HepG2 (cell line): ENCODE data around the gene TTBK2. TPM values are rescaled to one million over a fixed set of nuclear protein-coding genes. Genes with fewer than 3 reads are reported as not detected.
"Not testable (repeated sequence)": the region's sequence is repeated elsewhere in the genome, so short reads cannot be mapped to it uniquely, and the experiment has no call there.

ENCODE experiments used
- ATAC-seq: fragments of 200-7000 bp; cut with Tn5 transposase; 3 replicates; pipeline ENCODE4 v1.9.1; 2020; ENCODE audit warnings: mild to moderate bottlenecking, moderate library complexity
- BruUV-seq: library from RNA; stranded (reverse); fragments of 400-500 nt; replicated peaks from 2 replicates; lab custom pipeline; 2021; lab: Mats Ljungman, UMichigan
- CTCF ChIA-PET: fragments of 300-600 bp; formaldehyde crosslinking; extraction: SDS; loops from one replicate; lab custom pipeline; 2021; ENCODE audit warnings: low total read pairs, inconsistent platforms, low intra/inter-chr PET ratio; lab: Yijun Ruan, JAX
- POLR2A ChIA-PET: fragments of 350-600 bp; sonication (Branson Sonifier 250); formaldehyde crosslinking; loops from one replicate; lab custom pipeline; 2020; ENCODE audit warnings: antibody characterized with exemption, inconsistent platforms; lab: Yijun Ruan, JAX
- DNase-seq: peaks from one replicate; pipeline ENCODE4 v3.0.0-alpha.2; 2015; ENCODE audit warnings: low spot score
- FAIRE-seq: peaks from 3 replicates; lab custom pipeline; 2011; peaks lifted over from hg19 to GRCh38; lab: Jason Lieb, UNC
- H2AFZ ChIP-seq: one replicate; pipeline ENCODE4 v1.6.1; 2011; ENCODE audit warnings: low read length, inconsistent platforms
- H3K27ac ChIP-seq: fragments of 300-600 bp; 3 replicates; pipeline ENCODE4 v1.8.0; 2011; ENCODE audit warnings: mixed run types, mild to moderate bottlenecking, mixed read lengths, low read length, inconsistent platforms; ENCODE audit not compliant: insufficient read depth; ENCODE audit errors: extremely low read length
- H3K27me3 ChIP-seq, 2 experiments: fragments of 200-600 bp in 1 of 2; 2 replicates in 1 of 2; 3 replicates in 1 of 2; pipeline versions ENCODE4 v1.6.0 to v1.8.0; 2011; ENCODE audit warnings: low read length in 2 of 2, mild to moderate bottlenecking in 2 of 2, moderate library complexity in 2 of 2, inconsistent platforms in 1 of 2; ENCODE audit not compliant: insufficient read depth in 2 of 2, control insufficient read depth in 1 of 2
- H3K36me3 ChIP-seq, 2 experiments: fragments of 200-600 bp in 1 of 2; replicated peaks in 1 of 2; 2 replicates in 1 of 2; 3 replicates in 1 of 2; pipeline versions ENCODE4 v1.5.1 to v1.8.0; 2011; ENCODE audit warnings: low read length in 2 of 2, inconsistent platforms in 1 of 2; ENCODE audit not compliant: insufficient read depth in 2 of 2, control insufficient read depth in 1 of 2
- H3K4me1 ChIP-seq: 2 replicates; pipeline ENCODE4 v1.5.1; 2012; ENCODE audit warnings: low read length, inconsistent platforms; ENCODE audit not compliant: insufficient read depth
- H3K4me2 ChIP-seq: 2 replicates; pipeline ENCODE4 v1.6.0; 2011; ENCODE audit warnings: low read depth, low read length, inconsistent platforms
- H3K4me3 ChIP-seq, 3 experiments: fragments of 200-600 bp in 1 of 3; sonication (generic), shearing (Covaris generic) in 1 of 3; replicated peaks in 1 of 3; 2 replicates each; pipeline ENCODE4 v1.5.1; 2011 to 2016; ENCODE audit warnings: low read length in 3 of 3, inconsistent platforms in 2 of 3, low read depth in 2 of 3, mild to moderate bottlenecking in 2 of 3, control low read depth in 1 of 3, mixed read lengths in 1 of 3; ENCODE audit not compliant: insufficient read depth in 1 of 3
- H3K79me2 ChIP-seq: one replicate; pipeline ENCODE4 v1.6.1; 2011; ENCODE audit warnings: low read length, inconsistent platforms; ENCODE audit not compliant: insufficient read depth
- H3K9ac ChIP-seq: 2 replicates; pipeline ENCODE4 v1.6.0; 2011; ENCODE audit warnings: mild to moderate bottlenecking, low read depth, low read length, inconsistent platforms; ENCODE audit not compliant: insufficient read depth
- H3K9me3 ChIP-seq: 2 replicates; pipeline ENCODE4 v1.5.1; 2012; ENCODE audit warnings: mild to moderate bottlenecking, low read length
- H4K20me1 ChIP-seq: 2 replicates; pipeline ENCODE4 v1.6.0; 2011; ENCODE audit warnings: inconsistent platforms, mild to moderate bottlenecking, low read length, moderate library complexity; ENCODE audit not compliant: insufficient read depth
- MBD4 ChIP-seq: IDR thresholded peaks from 2 replicates; pipeline ENCODE4 v1.6.1; 2012; ENCODE audit warnings: low read length, inconsistent platforms, borderline replicate concordance
- ZNF777 ChIP-seq: sonication (generic); formaldehyde crosslinking; IDR thresholded peaks from 2 replicates; pipeline ENCODE4 v1.4.0; 2020; ENCODE audit warnings: missing genetic modification reagents
- ZNF780A ChIP-seq: sonication (generic); formaldehyde crosslinking; IDR thresholded peaks from 2 replicates; pipeline ENCODE4 v1.8.0; 2022; ENCODE audit warnings: mild to moderate bottlenecking, missing genetic modification reagents, moderate library complexity
- WGBS: methylation state at CpG from one replicate; pipeline ENCODE4 v1.1.6; 2017; ENCODE audit warnings: low lambda C conversion rate; 5-methylcytosine and 5-hydroxymethylcytosine counted together
- in situ Hi-C: cut with HindIII; loops from 2 replicates; pipeline ENCODE4 v1.10.0; 2017; ENCODE audit warnings: low pct_unique_long_range_greater_than_20kb; ENCODE audit not compliant: extremely low pct_ligation_motif_present
- intact Hi-C: fragments of 100-400 bp; cut with micrococcal nuclease; formaldehyde crosslinking; loops from one replicate; pipeline ENCODE4 v1.10.0; 2022; ENCODE audit not compliant: unreplicated experiment
- polyA plus RNA-seq, 8 experiments: library from polyadenylated mRNA; depleted of rRNA in 3 of 8; stranded (reverse) in 7 of 8; unstranded in 1 of 8; fragments of >200 nt; fragmentation: Illumina TruSeq in 4 of 8; extraction: Trizol in 4 of 8; gene quantifications; 2 replicates each; pipeline versions ENCODE4 v1.2.1 to v1.2.3, GENCODE V29; 2011 to 2016; ENCODE audit warnings: low read depth in 4 of 8, missing spikeins in 1 of 8, mixed read lengths in 1 of 8; ENCODE audit not compliant: insufficient read depth in 1 of 8
- total RNA-seq, 5 experiments: library from RNA; depleted of rRNA; stranded (reverse); fragments of >200 nt; fragmentation: Illumina TruSeq; extraction: Trizol; gene quantifications; 2 replicates each; pipeline ENCODE4 v1.2.3, GENCODE V29; 2016; ENCODE audit warnings: low read depth in 1 of 5
- TF ChIP-seq, protein P1 (sequence below): sonication (generic); formaldehyde crosslinking; conservative IDR thresholded peaks from 2 replicates; pipeline ENCODE4 v1.4.0; 2020; ENCODE audit warnings: missing genetic modification reagents
- TF ChIP-seq, protein P2 (sequence below): sonication (generic); formaldehyde crosslinking; IDR thresholded peaks from 2 replicates; pipeline ENCODE4 v1.5.1; 2020; ENCODE audit warnings: missing genetic modification reagents, mild to moderate bottlenecking, borderline replicate concordance
- TF ChIP-seq, protein P3 (sequence below): sonication (generic); formaldehyde crosslinking; conservative IDR thresholded peaks from 2 replicates; pipeline ENCODE4 v1.8.1; 2023; ENCODE audit warnings: missing genetic modification reagents

Gene TTBK2
- total and polyA plus RNA-seq, 2 of the 13 experiments (the other 11 are each of a cell fraction or from before 2014, with no cell fraction given): 5.1 to 7.4 TPM

DNA sequence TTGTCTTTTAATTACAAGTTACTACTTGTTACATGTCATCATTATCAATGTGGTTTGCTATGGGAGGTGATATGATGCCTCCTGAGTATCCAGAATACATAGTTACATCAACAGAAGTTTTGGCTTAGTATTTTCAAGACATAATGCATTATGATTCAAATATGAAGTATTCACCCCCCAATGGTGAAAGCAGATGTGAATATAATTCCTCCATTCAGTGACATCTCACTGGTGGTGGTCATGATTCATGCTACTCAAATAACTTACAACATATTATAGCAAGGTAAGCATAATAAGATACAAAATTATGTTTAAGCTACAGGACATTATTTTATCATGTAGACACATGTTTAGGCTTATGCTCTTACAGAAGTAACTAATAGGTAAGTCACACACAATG lies 34.9 kb upstream of the TTBK2 start (continued):
- TF ChIP-seq, protein P1, sequence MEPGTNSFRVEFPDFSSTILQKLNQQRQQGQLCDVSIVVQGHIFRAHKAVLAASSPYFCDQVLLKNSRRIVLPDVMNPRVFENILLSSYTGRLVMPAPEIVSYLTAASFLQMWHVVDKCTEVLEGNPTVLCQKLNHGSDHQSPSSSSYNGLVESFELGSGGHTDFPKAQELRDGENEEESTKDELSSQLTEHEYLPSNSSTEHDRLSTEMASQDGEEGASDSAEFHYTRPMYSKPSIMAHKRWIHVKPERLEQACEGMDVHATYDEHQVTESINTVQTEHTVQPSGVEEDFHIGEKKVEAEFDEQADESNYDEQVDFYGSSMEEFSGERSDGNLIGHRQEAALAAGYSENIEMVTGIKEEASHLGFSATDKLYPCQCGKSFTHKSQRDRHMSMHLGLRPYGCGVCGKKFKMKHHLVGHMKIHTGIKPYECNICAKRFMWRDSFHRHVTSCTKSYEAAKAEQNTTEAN (CRISPR knock-in tag): no peak
- TF ChIP-seq, all 625 proteins: peak for 2

DNA sequence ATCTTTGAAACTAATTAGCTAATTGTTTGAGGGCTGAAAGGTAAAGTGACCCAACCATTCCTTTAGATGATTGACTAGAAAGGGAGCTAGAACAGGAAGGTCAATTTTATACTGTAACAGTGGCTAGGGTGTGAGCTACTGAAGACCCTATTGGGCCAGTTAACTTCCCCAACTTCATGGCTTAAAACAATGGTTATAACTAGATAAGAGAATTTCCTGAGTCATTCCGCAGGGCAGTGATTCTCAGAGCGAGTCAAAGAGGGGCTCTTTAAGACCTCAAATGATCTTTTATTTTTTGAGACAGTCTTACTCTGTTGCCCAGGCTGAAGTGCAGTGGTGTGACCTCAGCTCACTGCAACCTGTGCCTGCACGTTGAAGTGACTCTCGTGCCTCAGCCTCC lies 33.7 kb upstream of the TTBK2 start:
- intact Hi-C loops: no loop called here
- Histone ChIP-seq H3K27me3 (no peaks in the 10 kb centered on the region), H4K20me1 (no peaks in the 10 kb centered on the region), H3K27ac (no peak overlapping the region), H3K4me1 (0 out of 2 replicates have a peak, but pooled peaks cover 6% of the 10 kb centered on the region), H3K9ac (no peak overlapping the region), H3K9me3 (no peaks in the 10 kb centered on the region), H2AFZ (no peak overlapping the region), H3K36me3 (peaks cover 3 to 39% of the 10 kb centered on the region in 2 experiments), H3K4me3 (no peak overlapping the region), H3K4me2 (no peak overlapping the region), H3K79me2 (no peaks in the 10 kb centered on the region)
- ChIA-PET CTCF (no interaction called here), POLR2A (no interaction called here)
- 98% methylated on average over 4 of the region's 4 CpGs for WGBS
- no peak for TF ChIP-seq MBD4
- no peak for TF ChIP-seq ZNF777 (CRISPR knock-in tag)
- TF ChIP-seq, protein P2, sequence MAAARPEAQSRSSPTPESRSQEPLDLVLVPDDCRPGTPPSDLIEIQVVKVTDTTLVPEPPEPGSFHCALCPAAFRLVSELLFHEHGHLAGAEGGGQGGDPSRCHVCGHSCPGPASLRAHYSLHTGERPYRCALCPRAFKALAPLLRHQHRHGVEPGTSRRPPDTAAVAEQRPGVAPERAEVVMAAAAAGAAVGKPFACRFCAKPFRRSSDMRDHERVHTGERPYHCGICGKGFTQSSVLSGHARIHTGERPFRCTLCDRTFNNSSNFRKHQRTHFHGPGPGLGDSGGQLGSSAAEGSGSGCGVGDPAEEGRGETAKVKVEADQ (CRISPR knock-in tag): no peak
- TF ChIP-seq, protein P3, sequence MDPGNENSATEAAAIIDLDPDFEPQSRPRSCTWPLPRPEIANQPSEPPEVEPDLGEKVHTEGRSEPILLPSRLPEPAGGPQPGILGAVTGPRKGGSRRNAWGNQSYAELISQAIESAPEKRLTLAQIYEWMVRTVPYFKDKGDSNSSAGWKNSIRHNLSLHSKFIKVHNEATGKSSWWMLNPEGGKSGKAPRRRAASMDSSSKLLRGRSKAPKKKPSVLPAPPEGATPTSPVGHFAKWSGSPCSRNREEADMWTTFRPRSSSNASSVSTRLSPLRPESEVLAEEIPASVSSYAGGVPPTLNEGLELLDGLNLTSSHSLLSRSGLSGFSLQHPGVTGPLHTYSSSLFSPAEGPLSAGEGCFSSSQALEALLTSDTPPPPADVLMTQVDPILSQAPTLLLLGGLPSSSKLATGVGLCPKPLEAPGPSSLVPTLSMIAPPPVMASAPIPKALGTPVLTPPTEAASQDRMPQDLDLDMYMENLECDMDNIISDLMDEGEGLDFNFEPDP (CRISPR knock-in tag): no peak
- no peak for TF ChIP-seq ZNF780A (CRISPR knock-in tag)
- in situ Hi-C loops: no loop called here
- ATAC-seq: no peak
- BruUV-seq: no TSS peak
- FAIRE-seq: no peak
- no peak for DNase-seq

DNA sequence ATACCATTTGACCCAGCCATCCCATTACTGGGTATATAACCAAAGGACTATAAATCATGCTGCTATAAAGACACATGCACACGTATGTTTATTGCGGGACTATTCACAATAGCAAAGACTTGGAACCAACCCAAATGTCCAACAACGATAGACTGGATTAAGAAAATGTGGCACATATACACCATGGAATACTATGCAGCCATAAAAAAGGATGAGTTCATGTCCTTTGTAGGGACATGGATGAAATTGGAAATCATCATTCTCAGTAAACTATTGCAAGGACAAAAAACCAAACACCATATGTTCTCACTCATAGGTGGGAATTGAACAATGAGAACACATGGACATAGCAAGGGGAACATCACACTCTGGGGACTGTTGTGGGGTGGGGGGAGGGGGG lies 28.3 kb upstream of the TTBK2 start:
- FAIRE-seq, POLR2A ChIA-PET: not testable (repeated sequence)
- peaks cover 0 to 35% of the 10 kb centered on the region in 2 experiments; a peak in 4 of 5 replicates for H3K36me3 ChIP-seq

More for the DNA sequence above, 28.3 kb upstream of the TTBK2 start:
- CTCF ChIA-PET, H3K9ac ChIP-seq, H3K9me3 ChIP-seq, H2AFZ ChIP-seq, H3K79me2 ChIP-seq, H3K4me1 ChIP-seq, DNase-seq, H3K4me3 ChIP-seq, ATAC-seq, in situ Hi-C loops, H4K20me1 ChIP-seq, H3K4me2 ChIP-seq, intact Hi-C loops, H3K27ac ChIP-seq, H3K27me3 ChIP-seq, BruUV-seq: not testable (repeated sequence)
- 100% methylated on average over 3 of the region's 3 CpGs for WGBS
